Transverse colon (tissue), 4 donors: ENCODE data around the gene ANO7. TPM values are rescaled to one million over a fixed set of nuclear protein-coding genes. Genes with fewer than 3 reads are reported as not detected.

Source experiments
- DNase-seq: peaks from one replicate; pipeline ENCODE4 v3.0.0-alpha.2; 2019
- H3K27ac ChIP-seq, 4 donors: fragments of 200-600 bp; sonication (generic); 2 replicates each; pipeline ENCODE4 v1.5.1; 2016 to 2018; ENCODE audit warnings: inconsistent platforms in 4 of 4
- H3K27me3 ChIP-seq: fragments of 200-600 bp; sonication (generic); 2 replicates; pipeline ENCODE4 v1.5.1; 2017; ENCODE audit warnings: inconsistent platforms
- H3K36me3 ChIP-seq, 4 donors: fragments of 200-600 bp; sonication (generic); 2 replicates each; pipeline ENCODE4 v1.5.1; 2017 to 2019; ENCODE audit warnings: inconsistent platforms in 4 of 4
- H3K4me1 ChIP-seq, 4 donors: fragments of 200-600 bp; sonication (generic); 2 replicates each; pipeline ENCODE4 v1.5.1; 2017 to 2020; ENCODE audit warnings: inconsistent platforms in 4 of 4
- H3K4me3 ChIP-seq, 4 donors: fragments of 200-600 bp; sonication (generic); 1 replicate in 1 of 4; 2 replicates in 3 of 4; pipeline versions ENCODE4 v1.5.1 to v1.6.1; 2017 to 2019; ENCODE audit warnings: inconsistent platforms in 4 of 4
- H3K9me3 ChIP-seq, 2 donors: fragments of 200-600 bp; sonication (generic); 2 replicates each; pipeline ENCODE4 v1.5.1; 2017 to 2019; ENCODE audit warnings: inconsistent platforms in 2 of 2
- EP300 ChIP-seq: sonication (generic); formaldehyde crosslinking; IDR thresholded peaks from one replicate; pipeline ENCODE4 v1.6.1; 2017; ENCODE audit warnings: antibody characterized with exemption, low read depth
- POLR2A ChIP-seq: fragments of 450-650 bp; IDR thresholded peaks from one replicate; pipeline ENCODE4 v1.6.1; 2016; ENCODE audit warnings: antibody characterized with exemption, mild to moderate bottlenecking, moderate library complexity
- POLR2AphosphoS5 ChIP-seq, 3 donors: sonication (generic); formaldehyde crosslinking; IDR thresholded peaks; one replicate each; pipeline ENCODE4 v1.6.1; 2016; ENCODE audit warnings: antibody characterized with exemption in 3 of 3
- WGBS, 2 donors: methylation state at CpG; one replicate each; pipeline ENCODE4 v1.1.5; 2018; ENCODE audit warnings: low coverage in 1 of 2; 5-methylcytosine and 5-hydroxymethylcytosine counted together
- in situ Hi-C, 4 donors: fragments of 200-750 bp; cut with MboI; loops; one replicate each; pipeline versions ENCODE4 v1.15.0 to v1.15.1; 2017; ENCODE audit warnings: low sequenced_read_pairs in 3 of 4, low pct_ligation_motif_present in 1 of 4, low pct_unique_long_range_greater_than_20kb in 1 of 4
- intact Hi-C: fragments of 100-400 bp; cut with DNase I; formaldehyde crosslinking; loops from one replicate; pipeline ENCODE4 v1.15.1; 2023; ENCODE audit warnings: low total_unique reads
- total RNA-seq, 4 donors: library from RNA; depleted of rRNA; stranded (reverse); fragments of >200 nt; gene quantifications; one replicate each; pipeline ENCODE4 v1.1.0, GENCODE V29; 2016
- TF ChIP-seq, protein P1 (sequence below), 5 experiments: fragments of 200-600 bp in 3 of 5; fragments of 450-650 bp in 2 of 5; sonication (generic) in 3 of 5; IDR thresholded peaks; 1 replicate in 2 of 5; 2 replicates in 3 of 5; pipeline ENCODE4 v1.5.1; 2016 to 2017; ENCODE audit warnings: antibody characterized with exemption in 5 of 5, inconsistent platforms in 3 of 5, mild to moderate bottlenecking in 2 of 5, moderate library complexity in 1 of 5

The ANO7 gene
- total RNA-seq, 4 donors from 2014 or later, result 37.2 to 202 (median 71.0) TPM

DNA sequence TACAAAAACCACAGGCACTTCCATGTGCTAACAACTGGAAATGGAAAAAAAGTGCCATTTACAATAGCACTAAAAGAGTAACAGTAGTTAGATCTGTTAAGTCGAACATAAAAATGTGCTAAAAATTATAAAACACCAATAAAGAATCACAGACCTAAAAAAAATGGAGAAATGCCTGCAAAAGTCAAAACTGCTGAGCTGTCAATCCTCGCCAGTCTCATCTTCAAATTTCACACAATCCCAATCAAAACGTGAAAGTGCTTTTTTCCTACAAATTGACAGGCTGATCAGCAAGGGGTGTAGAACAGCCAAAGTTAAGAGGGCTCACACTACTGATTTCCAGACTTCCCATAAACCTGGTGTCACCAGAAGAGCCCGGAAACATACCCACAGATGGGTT lies 53.2 kb downstream of the ANO7 start:
- Histone ChIP-seq H3K4me1 (no peaks in the 10 kb centered on the region), H3K27me3 (no peaks in the 10 kb centered on the region), H3K27ac (no peak overlapping the region), H3K36me3 (peaks cover 0 to 99% (median 46%) of the 10 kb centered on the region in 4 donors), H3K4me3 (no peak overlapping the region), H3K9me3 (no peaks in the 10 kb centered on the region)
- no peak for DNase-seq
- TF ChIP-seq, protein P1, sequence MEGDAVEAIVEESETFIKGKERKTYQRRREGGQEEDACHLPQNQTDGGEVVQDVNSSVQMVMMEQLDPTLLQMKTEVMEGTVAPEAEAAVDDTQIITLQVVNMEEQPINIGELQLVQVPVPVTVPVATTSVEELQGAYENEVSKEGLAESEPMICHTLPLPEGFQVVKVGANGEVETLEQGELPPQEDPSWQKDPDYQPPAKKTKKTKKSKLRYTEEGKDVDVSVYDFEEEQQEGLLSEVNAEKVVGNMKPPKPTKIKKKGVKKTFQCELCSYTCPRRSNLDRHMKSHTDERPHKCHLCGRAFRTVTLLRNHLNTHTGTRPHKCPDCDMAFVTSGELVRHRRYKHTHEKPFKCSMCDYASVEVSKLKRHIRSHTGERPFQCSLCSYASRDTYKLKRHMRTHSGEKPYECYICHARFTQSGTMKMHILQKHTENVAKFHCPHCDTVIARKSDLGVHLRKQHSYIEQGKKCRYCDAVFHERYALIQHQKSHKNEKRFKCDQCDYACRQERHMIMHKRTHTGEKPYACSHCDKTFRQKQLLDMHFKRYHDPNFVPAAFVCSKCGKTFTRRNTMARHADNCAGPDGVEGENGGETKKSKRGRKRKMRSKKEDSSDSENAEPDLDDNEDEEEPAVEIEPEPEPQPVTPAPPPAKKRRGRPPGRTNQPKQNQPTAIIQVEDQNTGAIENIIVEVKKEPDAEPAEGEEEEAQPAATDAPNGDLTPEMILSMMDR (IDR thresholded peaks at IDR 0.05), result no peak
- in situ Hi-C loops (no loop called here), intact Hi-C loops (no loop called here)
- 83 to 100% methylated on average over 3 to 4 of the region's 4 CpGs for WGBS, 2 donors

DNA sequence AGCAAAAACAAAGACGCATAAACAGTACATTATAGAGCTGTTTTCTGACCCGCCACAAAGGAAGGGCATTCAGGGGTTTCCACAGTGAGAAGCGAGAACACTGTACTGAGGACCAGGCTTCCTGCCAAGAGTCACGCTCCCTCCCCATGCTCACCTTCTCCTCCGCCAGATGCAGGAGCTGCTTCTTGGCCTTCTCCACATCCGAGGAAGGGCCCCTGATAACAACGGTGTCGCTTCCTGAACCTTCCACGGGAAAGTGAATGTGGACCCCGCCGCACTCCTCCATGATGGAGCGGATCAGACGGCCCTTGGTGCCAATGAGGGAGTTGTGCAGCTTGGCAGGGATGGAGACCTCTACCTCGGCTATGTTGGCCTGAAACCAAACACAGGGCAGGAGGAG lies 53.8 kb downstream of the ANO7 start:
- Histone ChIP-seq H3K4me3 (no peak overlapping the region), H3K4me1 (no peaks in the 10 kb centered on the region), H3K27ac (no peak overlapping the region), H3K9me3 (no peaks in the 10 kb centered on the region), H3K36me3 (peaks cover 0 to 99% (median 46%) of the 10 kb centered on the region in 4 donors), H3K27me3 (no peaks in the 10 kb centered on the region)
- DNase-seq, result no peak
- intact Hi-C loops, result no loop called here
- in situ Hi-C loops, result no loop called here
- TF ChIP-seq, protein P1 (IDR thresholded peaks at IDR 0.05), result no peak
- TF ChIP-seq POLR2AphosphoS5 (IDR thresholded peaks at IDR 0.05) (no peak), EP300 (no peak)
- 88 to 95% methylated on average over 10 to 14 of the region's 14 CpGs for WGBS, 2 donors

DNA sequence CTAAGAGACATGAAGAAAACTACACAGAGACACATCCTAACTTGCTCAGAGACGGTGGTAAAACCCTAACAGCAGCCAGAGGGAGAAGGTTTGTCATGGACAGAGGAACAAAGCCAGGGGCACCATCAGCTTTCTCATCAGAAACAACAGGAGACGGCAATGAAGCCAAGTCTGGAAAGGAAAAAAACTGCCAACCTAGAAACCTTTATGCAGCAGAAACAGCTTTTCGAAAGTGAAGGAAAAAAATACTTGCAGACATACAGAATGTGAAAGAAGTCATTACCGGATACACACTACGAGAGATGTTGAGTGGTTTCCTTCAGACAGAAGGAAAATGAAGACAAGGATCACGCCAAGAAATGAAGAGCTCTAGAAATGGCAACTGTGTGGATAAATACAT lies 55.9 kb downstream of the ANO7 start:
- no peaks in the 10 kb centered on the region for H3K4me1 ChIP-seq
- 92 to 96% methylated on average over 5 to 6 of the region's 6 CpGs for WGBS, 2 donors
- in situ Hi-C loops, result no loop called here

DNA sequence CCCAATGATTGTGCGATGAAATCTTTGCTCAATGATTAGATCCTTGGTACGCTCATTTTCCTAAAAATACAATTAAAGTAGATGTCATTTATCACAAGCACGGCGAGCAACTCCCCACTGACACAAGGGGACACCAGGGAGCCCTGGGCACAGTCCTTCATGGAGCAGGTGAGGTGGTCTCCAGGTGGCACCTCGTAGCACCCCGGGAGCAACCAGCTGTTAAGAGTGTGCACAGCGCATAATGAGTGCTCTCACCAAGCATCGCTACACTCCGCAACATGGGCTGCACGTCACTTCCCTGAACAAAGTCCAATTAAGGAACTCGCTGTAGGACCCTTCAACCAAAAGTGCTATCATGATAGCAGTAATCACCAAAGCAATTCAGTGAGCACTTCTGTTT lies 59.8 kb downstream of the ANO7 start:
- WGBS, 2 donors, result 93 to 96% methylated on average over 5 to 11 of the region's 11 CpGs
- Histone ChIP-seq H3K27ac (no peak overlapping the region), H3K9me3 (no peaks in the 10 kb centered on the region), H3K36me3 (peaks cover 0 to 91% (median 41%) of the 10 kb centered on the region in 4 donors), H3K27me3 (no peaks in the 10 kb centered on the region), H3K4me1 (no peaks in the 10 kb centered on the region), H3K4me3 (no peak overlapping the region)
- no peak for TF ChIP-seq EP300
- TF ChIP-seq, protein P1 (IDR thresholded peaks at IDR 0.05), result no peak
- no peak for TF ChIP-seq POLR2A
- TF ChIP-seq POLR2AphosphoS5 (IDR thresholded peaks at IDR 0.05), result no peak
- in situ Hi-C loops, result no loop called here
- no peak for DNase-seq
- intact Hi-C loops, result no loop called here

More for the DNA sequence above, 55.9 kb downstream of the ANO7 start:
- no peak for DNase-seq
- TF ChIP-seq POLR2A, result no peak
- no peak for TF ChIP-seq EP300
- peaks cover 0 to 99% (median 46%) of the 10 kb centered on the region in 4 donors for H3K36me3 ChIP-seq
- H3K9me3 ChIP-seq, result no peaks in the 10 kb centered on the region
- H3K4me3 ChIP-seq, result no peak overlapping the region
- no peaks in the 10 kb centered on the region for H3K27me3 ChIP-seq
- intact Hi-C loops, result no loop called here
- no peak overlapping the region for H3K27ac ChIP-seq

DNA sequence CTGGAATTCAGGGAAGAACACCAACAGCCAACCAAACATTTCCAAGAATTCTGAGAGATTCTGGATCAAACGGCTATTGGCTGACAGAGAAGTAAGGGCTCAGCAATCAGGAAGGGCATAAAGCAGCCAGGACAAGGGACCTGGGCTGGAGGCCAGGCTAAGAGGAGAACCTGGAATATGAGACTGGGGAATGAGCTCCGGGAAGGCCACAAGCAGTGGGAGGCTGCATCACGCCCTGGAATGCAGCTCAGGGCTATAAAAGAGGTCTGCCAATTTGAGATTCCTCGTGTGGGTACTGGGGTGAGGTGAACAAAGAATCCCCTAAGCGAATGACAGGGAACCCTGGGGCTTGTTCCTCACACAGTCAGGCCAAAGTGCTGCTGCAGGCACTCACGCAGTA lies 60.4 kb downstream of the ANO7 start:
- TF ChIP-seq, protein P1 (IDR thresholded peaks at IDR 0.05), result no peak
- TF ChIP-seq POLR2AphosphoS5 (IDR thresholded peaks at IDR 0.05) (no peak), EP300 (no peak), POLR2A (no peak)

More for the DNA sequence above, 60.4 kb downstream of the ANO7 start:
- H3K27me3 ChIP-seq, result no peaks in the 10 kb centered on the region
- H3K9me3 ChIP-seq, result no peaks in the 10 kb centered on the region
- H3K4me1 ChIP-seq, result no peaks in the 10 kb centered on the region
- H3K27ac ChIP-seq, result no peak overlapping the region
- in situ Hi-C loops (no loop called here), intact Hi-C loops (no loop called here)
- no peak overlapping the region for H3K4me3 ChIP-seq
- no peak for DNase-seq
- WGBS, 2 donors, result 83 to 100% methylated on average over 1 to 6 of the region's 6 CpGs
- peaks cover 0 to 92% (median 41%) of the 10 kb centered on the region in 4 donors for H3K36me3 ChIP-seq
